CD4-positive, alpha-beta T cell treated with Interferon gamma for 1 hour (primary cell): Measurements from ENCODE around the gene PIK3R6.

Experiments
- DNase-seq: peaks from one replicate; pipeline ENCODE4 v3.0.0-alpha.2; 2020

PIK3R6 gene

DNA sequence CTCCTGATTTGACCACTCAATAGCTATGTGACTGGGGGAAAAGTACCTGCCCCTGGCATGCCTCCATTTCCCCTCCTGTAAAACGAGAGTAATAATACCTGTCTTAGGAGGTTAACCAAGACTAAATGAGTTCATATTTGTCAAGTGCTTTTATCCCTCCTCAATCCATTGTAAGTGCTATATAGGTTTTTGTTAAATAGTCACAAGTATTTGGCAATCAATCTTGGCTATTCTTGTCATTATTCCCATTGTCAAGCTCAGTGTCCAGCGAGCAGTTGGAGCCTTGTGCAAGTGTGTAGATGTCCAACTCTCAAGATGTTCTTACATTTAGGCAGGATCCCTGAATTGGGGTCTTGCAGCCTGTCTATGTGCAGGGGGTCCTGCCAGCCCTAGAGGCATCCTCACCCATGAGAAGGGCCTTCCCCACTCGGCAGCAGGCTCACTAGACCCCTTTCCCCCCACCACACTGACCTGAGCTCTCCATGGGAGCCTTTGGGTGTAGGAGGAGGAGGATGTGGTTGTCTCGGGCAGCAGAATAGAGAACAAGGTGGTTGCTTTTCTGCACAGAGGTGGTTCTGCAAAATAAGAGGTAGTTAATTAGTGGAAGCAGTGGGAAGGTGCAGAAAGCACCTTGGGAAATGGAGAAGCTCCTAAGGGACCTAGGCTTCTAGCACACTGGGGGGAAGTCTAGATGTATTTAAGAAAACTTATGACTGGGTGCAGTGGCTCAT lies 18.0 kb downstream of the PIK3R6 start:
- no peak for DNase-seq

DNA sequence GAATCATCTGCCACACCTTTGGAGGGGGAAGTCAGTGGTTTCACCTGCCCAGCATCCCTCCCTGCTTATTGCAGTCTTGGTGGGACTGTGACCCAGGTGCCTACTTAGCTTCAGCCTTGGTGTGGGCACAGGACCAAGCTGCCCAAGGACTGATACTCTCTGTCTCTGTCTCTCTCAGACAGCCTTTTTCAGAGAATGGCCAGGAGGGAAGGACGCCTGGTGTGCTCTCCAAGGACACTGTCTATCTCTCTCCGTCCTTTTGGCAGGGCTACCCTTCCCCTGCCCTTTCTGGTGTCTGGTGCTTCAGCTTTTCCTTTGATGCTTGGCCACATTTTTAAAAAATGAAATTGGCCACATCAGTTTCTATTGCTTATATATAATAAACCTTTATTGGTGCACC lies 19.6 kb downstream of the PIK3R6 start:
- DNase-seq = no peak

DNA sequence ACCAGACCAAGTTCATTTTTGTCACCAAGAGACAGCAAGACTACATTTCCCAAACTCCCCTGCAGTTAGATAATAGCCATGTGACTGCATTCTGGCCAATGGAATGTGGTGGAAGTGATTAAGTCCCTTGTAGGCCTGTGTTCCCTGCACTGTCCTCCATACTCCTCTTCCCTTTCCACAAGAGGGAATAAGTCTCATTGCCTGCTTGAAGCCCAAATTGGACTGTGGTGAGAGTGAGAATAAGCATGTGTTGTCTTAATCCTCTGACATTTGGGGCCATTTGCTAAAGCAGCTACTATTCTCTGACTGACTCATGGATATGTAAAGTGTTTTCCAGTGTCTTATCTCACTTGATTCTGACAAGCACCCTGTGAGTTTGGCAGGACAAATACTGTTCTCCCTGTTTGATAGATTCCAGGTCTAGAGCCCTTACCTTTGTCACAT lies 20.7 kb downstream of the PIK3R6 start:
- DNase-seq = no peak

DNA sequence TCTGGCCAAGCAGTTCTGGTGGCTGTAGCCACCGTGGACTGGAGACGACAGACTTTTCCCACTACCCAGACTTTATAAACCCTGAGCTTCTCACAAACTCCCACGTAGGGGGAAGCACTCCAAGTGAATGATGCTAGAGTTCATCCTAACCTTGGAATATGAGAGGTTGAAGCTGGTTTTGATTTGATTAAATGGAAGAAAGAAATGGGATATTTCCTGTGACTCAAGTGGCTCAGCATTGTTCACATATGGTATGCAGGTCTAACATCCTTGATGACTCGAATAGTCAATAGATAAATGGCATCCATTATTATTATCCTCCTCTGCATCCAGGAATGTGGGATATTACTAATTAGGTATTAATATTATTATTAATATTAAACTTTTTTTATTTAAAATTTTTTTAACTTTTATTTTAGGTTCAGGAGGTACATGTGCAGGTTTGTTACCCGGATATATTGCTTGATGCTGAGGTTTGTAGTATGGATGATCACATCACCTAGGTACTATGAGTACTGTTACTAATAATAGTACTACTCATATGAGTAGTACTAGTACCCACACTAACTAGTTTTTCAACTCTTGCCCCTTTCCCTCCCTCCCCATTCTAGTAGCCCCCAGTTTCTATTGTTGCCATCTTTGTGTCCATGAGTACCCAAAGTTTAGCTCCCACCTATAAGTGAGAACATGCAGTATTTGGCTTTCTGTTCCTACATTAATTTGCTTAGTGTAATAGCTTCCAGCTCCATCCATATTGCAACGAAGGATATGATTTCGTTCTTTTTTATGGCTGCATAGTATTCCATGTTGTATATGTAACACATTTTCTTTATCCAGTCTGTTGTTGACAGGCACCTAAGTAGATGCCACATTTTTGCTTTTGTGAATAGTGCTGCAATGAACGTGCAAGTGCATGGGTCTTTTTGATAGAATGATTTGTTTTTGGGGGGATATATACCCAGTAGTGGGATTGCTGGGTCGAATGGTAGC lies 22.9 kb downstream of the PIK3R6 start:
- no peak for DNase-seq

DNA sequence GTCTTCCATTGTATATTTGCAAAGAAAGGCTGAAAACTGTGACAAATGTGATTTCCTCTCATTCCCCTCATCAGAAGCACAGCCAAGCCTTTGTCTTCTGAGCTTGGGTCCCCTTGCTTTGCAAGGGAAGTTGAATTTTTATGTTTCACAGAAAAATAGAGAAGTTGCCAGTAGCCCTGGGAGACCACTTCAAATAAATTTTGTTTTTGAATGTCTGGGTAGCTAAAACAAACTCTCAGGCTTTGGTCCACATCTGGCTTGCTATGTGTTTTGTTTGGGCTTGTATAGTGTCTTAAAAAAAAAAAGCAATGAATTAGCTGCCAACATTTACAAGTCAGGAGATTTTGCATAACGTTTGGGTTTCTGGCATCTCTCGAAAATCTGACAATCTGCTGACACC lies 24.1 kb downstream of the PIK3R6 start:
- no peak for DNase-seq

DNA sequence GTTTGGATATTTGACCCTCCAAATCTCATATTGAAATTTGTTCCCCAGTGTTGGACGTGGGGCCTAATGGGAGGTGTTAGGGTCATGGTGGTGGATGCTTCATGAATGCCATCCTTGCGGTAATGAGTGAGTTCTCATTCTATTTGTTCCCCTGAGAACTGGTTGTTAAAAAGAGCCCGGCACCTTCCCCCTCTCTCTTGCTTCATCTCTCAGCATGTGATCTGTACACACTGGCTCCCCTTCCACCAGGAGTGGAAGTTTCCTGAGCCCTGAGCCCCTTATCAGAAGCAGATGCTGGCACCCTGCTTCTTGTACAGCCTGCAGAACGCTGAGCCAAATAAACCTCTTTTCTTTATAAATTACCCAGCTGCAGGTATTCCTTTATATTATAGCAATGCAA lies 25.6 kb downstream of the PIK3R6 start:
- no peak for DNase-seq

DNA sequence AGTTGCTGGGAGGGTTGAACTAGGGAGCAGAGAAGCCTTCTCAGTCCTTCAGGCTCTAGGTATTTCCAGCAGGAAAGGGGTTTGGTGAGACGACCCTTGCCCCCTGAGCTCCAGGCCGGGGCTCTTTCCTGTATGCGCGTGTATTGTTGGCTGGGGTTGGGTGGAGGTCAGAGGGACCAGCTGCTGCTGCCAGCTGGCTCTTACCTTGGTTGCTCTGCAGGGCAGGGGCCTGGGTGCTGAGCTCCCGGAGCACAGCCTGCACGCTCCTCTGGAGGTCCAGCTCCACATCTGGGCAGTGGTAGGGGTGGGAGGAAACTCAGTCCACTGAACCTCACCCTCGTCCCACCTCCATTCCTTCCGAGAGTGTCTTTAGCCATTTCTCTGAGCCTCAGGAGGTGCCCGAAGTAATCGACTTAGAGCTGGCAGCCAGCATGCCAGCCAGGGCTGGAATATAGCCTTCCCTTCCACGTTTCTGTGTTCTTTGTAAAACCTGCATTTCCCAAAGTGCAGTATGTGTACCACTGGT lies 28.0 kb downstream of the PIK3R6 start:
- DNase-seq = no peak

DNA sequence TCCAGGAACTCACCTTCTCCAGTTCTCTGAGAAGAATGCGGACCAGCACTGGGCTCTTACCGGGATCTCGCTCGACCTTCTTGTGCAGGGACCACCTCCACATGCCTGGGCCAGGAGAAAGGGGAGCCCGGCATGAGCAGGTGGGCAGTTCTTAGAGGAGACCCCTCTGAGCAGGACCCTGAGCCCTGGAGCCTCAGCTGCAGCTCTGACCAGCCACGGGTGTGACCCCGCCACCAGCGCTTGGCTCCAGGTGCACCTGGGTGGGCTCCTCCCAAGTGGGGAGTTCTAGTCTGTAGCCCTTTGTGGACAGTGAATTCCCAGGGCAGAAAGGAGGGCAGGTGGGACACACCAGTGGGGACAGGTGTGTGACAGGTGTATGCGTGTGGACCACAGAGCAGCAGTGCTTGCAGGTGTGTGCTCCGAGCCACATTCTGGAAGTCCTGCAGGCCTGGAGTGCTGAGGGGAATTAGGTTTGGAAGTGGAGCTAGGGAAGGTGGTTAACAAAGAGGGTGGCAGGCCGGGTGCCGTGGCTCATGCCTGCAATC lies 28.9 kb downstream of the PIK3R6 start:
- DNase-seq = no peak

DNA sequence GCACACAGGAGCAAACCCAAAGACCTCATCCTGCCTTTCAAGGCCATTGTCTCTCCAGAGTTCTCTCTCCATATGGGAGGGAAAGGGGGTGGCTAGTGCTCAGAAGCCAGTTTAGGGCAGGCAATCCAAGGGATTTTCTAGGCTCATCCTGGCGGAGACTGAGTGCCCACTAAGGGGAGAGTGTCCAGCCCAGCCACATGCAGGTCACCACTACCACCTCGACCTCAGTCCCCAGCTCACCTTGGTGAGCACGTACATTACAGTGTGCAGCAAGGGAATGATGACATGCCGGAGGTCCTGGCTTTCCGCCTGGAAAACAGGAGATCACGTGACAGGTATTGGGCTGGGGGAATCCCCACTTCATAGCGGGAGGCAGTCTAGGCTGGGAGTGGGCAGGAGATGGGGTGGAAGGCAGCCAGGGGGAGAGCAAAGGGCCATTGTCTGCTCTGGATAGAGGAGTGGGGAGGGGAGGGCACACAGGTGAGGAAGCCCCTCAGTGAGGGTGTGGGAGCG lies 29.9 kb downstream of the PIK3R6 start:
- no peak for DNase-seq

DNA sequence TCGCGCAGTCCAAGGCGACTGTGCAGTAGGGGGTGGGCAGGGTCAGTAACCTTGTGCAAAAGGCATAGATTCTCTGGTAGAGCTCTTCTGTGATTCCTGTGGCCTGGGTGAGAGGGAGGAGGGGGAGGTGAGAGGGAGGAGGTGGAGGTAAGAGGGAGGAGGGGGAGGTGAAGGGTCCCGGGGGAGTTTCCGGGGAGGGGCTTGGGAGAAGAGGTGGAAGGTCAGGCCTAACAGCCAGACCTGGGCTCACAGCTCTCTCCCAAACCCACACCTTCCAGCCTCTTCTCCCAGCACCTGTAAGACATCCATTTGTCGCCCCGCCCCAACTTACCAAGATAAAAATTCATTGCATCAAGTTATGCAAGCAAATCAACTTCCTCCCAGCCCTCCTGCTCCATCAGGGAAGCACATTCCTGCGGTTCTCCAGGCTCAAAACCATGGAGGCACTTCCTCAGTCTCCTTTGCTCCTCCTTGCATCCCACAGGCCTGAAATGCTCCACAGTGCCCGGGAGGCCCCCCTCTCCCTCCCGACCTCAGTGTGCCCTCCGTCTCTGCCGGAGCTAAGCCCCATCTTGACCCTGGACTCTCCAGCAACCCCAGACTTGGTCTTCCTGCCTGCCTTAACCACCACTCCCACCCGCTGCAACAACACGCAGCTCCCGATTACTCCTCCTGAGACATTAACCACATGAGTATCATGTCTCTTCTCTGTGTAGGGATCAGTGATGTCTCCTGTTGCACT lies 30.5 kb downstream of the PIK3R6 start:
- DNase-seq = no peak

DNA sequence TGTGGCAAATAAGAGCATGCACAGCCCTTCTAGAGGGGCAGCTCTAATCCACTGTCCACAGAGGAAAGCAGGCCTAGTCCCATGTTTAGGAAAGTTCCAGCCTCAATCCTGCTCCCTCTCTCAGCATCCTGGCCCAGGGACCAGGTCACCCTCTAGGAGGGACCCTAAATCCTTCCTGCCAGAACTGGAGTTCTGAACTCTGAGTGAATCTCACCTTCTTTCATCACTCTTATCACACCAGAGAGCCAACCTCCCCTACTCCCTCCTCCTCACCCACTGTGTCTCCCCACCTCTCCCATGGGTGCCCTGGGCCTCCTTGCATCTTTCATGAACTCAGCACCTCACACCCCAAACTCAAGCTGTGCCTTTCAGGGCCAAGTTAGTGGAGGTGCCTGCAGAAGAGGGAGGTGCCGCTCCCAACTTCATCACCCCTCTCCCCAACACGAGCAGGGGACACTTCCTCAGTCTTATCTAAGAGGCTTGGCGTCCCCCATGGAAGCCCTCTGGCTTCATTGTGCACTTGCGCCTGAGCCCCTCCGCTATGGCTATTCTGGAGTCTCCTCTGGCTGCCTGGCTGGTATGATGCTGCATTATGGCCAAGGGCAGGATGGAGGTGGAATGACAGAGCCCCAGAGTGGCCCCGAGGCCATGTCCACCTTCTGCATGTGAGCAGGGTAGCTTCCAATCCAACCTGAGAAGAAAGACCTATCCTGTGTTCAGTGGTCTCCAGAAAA lies 31.7 kb downstream of the PIK3R6 start:
- DNase-seq = no peak

DNA sequence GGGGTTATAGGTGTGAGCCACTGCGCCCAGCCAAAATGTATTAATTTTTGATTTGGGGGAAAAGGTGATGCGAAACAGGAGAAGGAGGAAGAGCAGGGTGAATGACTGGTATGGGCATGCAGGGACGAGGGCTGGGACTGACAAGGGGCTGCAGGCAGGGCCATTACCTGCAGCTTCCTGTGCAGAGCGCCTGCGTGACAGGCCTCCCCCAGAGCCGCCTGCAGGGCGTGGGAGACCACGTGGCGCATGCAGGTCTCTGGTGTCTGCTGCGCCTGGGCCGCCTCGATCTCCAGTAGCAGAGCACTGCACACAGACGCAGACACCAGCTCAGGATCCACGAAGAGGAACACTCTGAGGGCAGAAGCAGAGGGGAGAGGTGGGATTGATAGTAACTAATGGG lies 32.4 kb downstream of the PIK3R6 start:
- DNase-seq = no peak

DNA sequence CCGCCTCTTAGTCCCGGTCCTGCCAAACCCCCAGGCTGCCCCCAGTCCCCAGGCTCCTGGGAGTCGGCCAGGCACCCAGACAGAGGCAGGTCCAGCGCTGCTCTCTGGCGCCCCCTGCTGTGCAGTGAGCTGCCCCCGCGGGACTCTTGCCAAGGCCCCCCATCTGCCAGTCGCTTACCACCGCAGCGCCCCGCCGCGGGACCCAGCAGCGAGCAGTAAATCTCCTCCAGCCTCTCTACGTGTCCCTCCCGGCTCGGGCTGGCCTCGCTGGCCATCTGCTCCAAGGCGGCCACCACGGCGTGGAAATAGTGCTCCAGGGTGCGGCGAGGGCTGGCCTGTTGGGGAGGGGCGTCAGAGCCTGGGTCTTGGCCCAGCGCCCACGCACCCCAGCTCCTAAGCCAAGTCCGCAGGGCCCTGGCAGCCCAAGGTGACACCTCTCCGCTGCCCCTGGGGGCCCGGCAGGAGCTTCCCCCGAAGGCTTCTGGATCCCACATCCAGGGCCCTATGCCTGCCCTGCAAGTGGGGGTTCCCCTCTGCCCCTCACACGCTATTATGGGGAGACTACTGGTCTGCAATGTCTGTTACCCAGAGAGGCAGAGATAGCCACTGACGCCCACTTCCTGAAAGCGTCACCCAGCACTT lies 34.6 kb downstream of the PIK3R6 start:
- no peak for DNase-seq

DNA sequence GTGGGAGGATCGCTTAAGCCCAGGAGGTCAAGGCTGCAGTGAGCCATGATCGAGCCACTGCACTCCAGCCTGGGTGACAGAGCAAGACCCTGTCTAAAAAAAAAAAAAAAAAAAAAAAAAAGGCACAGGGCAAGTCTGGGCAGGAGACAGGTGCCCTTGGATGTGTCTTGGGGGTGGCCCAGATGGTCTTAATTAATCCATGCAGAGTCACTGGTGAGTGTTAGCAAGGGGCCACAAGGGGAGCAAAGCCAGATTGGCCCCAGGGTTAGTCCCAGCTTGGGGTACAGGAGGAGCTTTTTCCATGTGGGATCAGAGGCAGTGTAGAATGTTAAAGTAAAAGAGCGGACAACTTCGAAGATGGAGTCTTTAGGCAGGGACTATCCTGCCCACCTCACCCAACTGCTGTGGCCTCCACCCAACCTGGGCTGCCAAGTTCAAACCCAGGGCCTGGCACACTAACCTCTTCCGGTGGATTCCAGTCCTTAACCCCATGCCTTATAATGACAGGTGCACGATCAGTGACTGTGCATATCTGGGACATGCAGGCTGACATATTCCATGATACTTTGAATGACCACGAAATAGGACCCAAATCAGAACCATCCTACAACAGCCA lies 36.1 kb downstream of the PIK3R6 start:
- no peak for DNase-seq

DNA sequence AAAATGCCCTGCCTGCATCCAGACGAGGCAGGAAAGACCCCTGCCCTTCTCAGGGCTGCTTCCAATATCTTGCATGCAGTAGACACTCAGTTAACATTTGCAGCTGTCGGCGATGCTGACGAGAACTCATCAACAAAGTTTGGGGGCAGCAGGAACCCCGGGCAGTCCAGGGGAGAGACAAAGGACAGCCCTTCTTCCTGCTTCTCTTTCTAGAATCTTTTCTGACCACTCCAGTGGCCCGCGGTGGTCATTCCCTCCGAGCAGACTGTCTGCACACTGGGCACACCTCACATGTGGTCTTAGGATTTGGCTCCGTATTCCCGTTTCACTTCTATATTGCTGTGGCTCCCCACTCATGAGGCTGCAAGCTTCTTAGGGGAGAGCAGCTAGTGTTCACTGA lies 37.3 kb downstream of the PIK3R6 start:
- DNase-seq = no peak

DNA sequence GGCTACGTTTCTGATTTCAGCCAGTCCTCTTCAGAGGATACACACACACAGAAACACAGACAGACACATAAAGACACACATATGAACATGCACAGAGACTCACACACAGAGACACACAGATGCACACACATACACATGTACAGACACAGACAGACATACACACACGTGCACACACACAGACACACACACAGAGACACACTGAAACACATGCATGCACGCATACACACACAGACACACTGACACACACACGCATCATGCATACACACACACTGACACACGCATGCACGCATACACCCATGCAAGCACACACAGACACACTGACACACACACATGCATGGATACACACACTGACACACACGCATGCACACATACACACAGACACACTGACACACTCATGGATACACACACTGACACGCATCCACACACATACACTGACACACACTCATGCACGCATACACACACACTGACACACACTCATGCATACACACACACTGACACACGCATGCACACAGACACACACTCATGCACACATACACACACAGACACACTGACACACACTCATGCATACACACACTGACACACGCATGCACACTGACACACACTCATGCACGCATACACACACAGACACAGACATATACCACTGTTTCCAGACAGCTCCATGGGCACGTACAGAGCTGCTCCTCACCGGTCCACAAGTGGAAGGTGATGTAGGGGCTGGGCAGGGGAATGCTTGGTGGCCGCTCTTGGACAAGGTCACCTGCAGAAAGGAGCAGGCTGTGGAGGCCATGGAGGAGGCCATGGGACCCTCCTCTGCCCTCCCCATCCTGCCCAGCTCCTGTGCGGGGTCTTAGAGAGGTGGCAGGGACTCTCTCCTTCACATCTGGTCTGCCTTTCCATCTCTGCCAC lies 38.2 kb downstream of the PIK3R6 start:
- DNase-seq = no peak

DNA sequence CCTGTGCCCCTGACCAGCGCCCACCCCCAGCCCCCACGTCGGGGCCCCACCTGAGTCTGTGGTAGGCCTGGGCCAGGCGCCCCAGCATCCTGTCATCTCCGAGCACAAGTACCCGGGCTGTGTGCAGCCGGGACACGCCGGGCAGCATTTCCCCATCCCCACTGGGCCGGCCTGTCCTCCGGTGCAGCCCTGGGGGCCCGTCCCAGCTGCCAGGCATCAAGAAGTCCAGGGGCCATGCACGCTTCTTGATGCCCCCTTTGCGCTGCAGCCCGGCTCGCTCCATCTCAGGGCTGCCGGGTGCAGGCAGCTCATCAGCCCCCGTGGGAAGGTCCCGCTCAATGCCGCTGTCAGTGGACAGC lies 39.0 kb downstream of the PIK3R6 start:
- DNase-seq = no peak

DNA sequence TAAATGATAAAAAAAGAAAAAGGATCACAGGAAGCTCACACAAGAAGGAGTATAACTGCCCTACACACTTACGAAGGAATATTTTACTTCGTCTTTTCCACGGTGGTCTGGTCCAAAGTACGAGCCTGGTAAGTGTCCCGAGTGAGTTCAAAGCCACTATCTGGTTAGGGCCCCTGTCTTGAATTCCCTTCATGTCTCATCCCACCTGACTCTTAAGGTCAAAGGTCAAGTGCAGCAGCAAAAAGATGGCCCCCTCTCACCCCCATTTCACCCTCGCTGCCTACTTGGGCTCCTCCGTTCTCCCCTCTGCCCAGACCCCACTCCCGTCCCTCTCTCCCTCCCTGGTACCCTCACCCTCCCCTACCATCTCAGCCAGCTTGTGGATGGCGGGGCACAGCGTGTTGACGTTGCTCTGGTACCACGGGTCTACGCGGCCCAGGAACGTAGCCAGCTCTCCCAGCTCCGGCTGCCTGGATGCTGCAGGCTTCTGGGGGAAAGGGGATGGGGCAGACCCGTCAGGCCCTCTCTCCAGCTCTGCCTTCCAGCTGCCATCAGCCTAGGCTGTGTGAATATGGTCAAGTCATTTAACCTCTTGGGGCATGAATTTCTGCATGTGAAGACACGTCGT lies 40.6 kb downstream of the PIK3R6 start:
- DNase-seq = no peak

DNA sequence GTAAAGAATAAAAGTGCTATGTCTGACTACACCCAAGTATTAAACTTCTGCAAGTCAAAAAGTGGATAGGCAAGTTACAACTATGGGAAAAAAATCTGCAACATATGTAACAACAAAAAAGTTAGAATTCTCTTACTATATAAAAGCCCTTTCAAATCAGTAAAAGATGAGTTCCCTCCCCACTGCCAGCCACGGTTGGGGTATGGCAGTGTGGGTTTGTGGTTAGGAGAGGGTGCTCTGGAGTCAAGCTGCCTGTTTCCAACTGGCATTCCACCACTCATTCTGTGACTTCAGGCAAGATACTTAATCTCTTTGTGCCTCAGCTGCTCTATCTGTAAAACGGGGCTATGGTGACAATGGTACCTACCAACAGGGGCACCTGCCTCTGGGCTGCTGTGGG lies 41.7 kb downstream of the PIK3R6 start:
- no peak for DNase-seq
